ENCODE data around the gene TCERG1L. TPM values are rescaled to one million over a fixed set of nuclear protein-coding genes. Genes with fewer than 3 reads are reported as not detected.

TCERG1L gene
- total RNA-seq, 4 donors from 2014 or later = 0.42 to 1.3 TPM; not detected in 2

GRCh38 chr10:131127610-131128009 is 183.9 kb downstream of the TCERG1L start:
- Histone ChIP-seq H3K27me3 (no peaks in the 10 kb centered on the region), H3K36me3 (no peaks in the 10 kb centered on the region), H3K27ac (no peak overlapping the region), H3K9me3 (peaks cover 0 to 5% (median 0%) of the 10 kb centered on the region in 4 donors), H3K4me1 (peaks cover 0 to 17% (median 0%) of the 10 kb centered on the region in 4 donors), H3K4me3 (no peak overlapping the region)
- TF ChIP-seq, protein P1, sequence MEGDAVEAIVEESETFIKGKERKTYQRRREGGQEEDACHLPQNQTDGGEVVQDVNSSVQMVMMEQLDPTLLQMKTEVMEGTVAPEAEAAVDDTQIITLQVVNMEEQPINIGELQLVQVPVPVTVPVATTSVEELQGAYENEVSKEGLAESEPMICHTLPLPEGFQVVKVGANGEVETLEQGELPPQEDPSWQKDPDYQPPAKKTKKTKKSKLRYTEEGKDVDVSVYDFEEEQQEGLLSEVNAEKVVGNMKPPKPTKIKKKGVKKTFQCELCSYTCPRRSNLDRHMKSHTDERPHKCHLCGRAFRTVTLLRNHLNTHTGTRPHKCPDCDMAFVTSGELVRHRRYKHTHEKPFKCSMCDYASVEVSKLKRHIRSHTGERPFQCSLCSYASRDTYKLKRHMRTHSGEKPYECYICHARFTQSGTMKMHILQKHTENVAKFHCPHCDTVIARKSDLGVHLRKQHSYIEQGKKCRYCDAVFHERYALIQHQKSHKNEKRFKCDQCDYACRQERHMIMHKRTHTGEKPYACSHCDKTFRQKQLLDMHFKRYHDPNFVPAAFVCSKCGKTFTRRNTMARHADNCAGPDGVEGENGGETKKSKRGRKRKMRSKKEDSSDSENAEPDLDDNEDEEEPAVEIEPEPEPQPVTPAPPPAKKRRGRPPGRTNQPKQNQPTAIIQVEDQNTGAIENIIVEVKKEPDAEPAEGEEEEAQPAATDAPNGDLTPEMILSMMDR (IDR thresholded peaks at IDR 0.05) = no peak
- no peak for TF ChIP-seq EP300 (IDR thresholded peaks at IDR 0.05)
- TF ChIP-seq POLR2A (IDR thresholded peaks at IDR 0.05) = no peak
- DNase-seq (ENCODE audit: low spot score in 2 of 2) = no peak
- 62 to 82% methylated on average over 7 to 8 of the region's 8 CpGs for WGBS, 2 donors

DNA sequence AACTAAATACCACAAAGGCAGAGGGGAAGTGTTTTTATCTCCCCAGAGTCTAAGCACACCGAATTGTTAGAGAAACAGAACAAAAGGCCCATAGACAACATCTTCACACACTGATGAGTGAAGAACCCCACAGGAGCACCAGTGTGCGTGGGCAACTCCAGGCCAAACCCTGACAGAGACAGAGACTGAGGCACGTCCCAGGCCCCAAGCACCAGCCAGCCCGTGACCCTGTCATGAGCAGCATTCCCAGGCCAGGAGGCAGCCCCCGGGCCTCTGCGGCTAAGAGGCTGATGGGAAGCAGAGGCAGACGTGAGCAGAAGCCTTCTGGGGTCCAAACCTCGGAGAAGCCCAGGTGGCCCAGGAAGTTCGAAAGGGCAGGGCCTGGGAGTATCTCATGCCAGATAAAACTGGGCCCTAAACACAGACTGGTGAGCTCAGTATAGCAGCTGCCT is 184.4 kb downstream of the TCERG1L start:
- Histone ChIP-seq H3K27ac (no peak overlapping the region), H3K36me3 (no peaks in the 10 kb centered on the region), H3K9me3 (peaks cover 0 to 6% (median 0%) of the 10 kb centered on the region in 4 donors), H3K4me1 (peaks cover 0 to 12% (median 0%) of the 10 kb centered on the region in 4 donors), H3K4me3 (no peak overlapping the region), H3K27me3 (no peaks in the 10 kb centered on the region)
- 52 to 68% methylated on average over 7 to 9 of the region's 9 CpGs for WGBS, 2 donors
- TF ChIP-seq, protein P1 (IDR thresholded peaks at IDR 0.05) = no peak
- TF ChIP-seq POLR2A (IDR thresholded peaks at IDR 0.05) (no peak), EP300 (IDR thresholded peaks at IDR 0.05) (no peak)
- no peak for DNase-seq (ENCODE audit: low spot score in 2 of 2)

GRCh38 chr10:131126321-131127137 is 185.0 kb downstream of the TCERG1L start:
- peaks cover 0 to 7% (median 0%) of the 10 kb centered on the region in 4 donors for H3K9me3 ChIP-seq
- peaks cover 0 to 6% (median 0%) of the 10 kb centered on the region in 4 donors for H3K4me1 ChIP-seq
- no peak for TF ChIP-seq EP300 (IDR thresholded peaks at IDR 0.05)
- no peak for TF ChIP-seq POLR2A (IDR thresholded peaks at IDR 0.05)
- TF ChIP-seq, protein P1 (IDR thresholded peaks at IDR 0.05) = no peak
- no peak overlapping the region for H3K27ac ChIP-seq
- H3K4me3 ChIP-seq = no peak overlapping the region
- 60 to 76% methylated on average over 14 of the region's 14 CpGs for WGBS, 2 donors
- no peaks in the 10 kb centered on the region for H3K36me3 ChIP-seq
- no peak for DNase-seq (ENCODE audit: low spot score in 2 of 2)
- no peaks in the 10 kb centered on the region for H3K27me3 ChIP-seq

- no peak for DNase-seq (ENCODE audit: low spot score in 2 of 2)
- Histone ChIP-seq H3K4me1 (no peaks in the 10 kb centered on the region), H3K36me3 (no peaks in the 10 kb centered on the region), H3K9me3 (peaks cover 0 to 7% (median 0%) of the 10 kb centered on the region in 4 donors), H3K27me3 (no peaks in the 10 kb centered on the region), H3K27ac (no peak overlapping the region), H3K4me3 (no peak overlapping the region)
- no peak for TF ChIP-seq EP300 (IDR thresholded peaks at IDR 0.05)
- no peak for TF ChIP-seq POLR2A (IDR thresholded peaks at IDR 0.05)
- TF ChIP-seq, protein P1 (IDR thresholded peaks at IDR 0.05) = no peak
- WGBS, 2 donors = 86 to 88% methylated on average over 8 to 10 of the region's 10 CpGs
Measured at GRCh38 chr10:131125511-131126225, 185.9 kb downstream of the TCERG1L start.

DNA sequence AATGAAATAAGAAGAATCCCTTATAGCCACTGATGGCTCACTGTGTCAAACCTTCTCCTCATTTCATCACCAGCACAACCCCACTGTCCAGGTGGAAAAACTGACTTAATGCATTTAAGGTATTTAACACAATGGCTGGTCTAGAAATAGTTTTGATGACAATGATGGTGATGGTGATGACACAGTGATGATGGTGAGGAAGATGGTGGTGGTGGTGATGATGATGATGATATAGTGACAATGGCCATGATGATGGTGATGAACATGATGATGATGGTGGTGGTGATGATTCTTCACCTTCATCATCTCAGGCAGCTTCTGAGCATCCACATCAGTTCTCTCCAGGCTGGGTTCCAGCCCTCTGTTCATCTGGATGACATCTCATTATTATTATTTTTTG is 186.6 kb downstream of the TCERG1L start:
- Histone ChIP-seq H3K4me1 (no peaks in the 10 kb centered on the region), H3K9me3 (peaks cover 0 to 7% (median 0%) of the 10 kb centered on the region in 4 donors), H3K27ac (no peak overlapping the region), H3K27me3 (no peaks in the 10 kb centered on the region), H3K4me3 (no peak overlapping the region), H3K36me3 (no peaks in the 10 kb centered on the region)
- TF ChIP-seq EP300 (IDR thresholded peaks at IDR 0.05) (no peak), POLR2A (IDR thresholded peaks at IDR 0.05) (no peak)
- TF ChIP-seq, protein P1 (IDR thresholded peaks at IDR 0.05) = no peak
- no peak for DNase-seq (ENCODE audit: low spot score in 2 of 2)

All from tibial nerve (tissue), 4 donors.